Myocyte (in vitro differentiated cells): ENCODE measurements around the gene GDF15. TPM values are rescaled to one million over a fixed set of nuclear protein-coding genes. Genes with fewer than 3 reads are reported as not detected.
"Not testable (repeated sequence)": the region's sequence is repeated elsewhere in the genome, so short reads cannot be mapped to it uniquely, and the experiment has no call there.

ENCODE experiments used
- DNase-seq: peaks from one replicate; pipeline ENCODE4 v3.0.0-alpha.2; 2012; ENCODE audit warnings: low read depth
- total RNA-seq: library from RNA; depleted of rRNA; stranded (reverse); fragments of >200 nt; gene quantifications from 2 replicates; pipeline ENCODE4 v1.2.3, GENCODE V29; 2014

GDF15 gene
- total RNA-seq, 1 donor from 2014 or later: 116 TPM

DNA sequence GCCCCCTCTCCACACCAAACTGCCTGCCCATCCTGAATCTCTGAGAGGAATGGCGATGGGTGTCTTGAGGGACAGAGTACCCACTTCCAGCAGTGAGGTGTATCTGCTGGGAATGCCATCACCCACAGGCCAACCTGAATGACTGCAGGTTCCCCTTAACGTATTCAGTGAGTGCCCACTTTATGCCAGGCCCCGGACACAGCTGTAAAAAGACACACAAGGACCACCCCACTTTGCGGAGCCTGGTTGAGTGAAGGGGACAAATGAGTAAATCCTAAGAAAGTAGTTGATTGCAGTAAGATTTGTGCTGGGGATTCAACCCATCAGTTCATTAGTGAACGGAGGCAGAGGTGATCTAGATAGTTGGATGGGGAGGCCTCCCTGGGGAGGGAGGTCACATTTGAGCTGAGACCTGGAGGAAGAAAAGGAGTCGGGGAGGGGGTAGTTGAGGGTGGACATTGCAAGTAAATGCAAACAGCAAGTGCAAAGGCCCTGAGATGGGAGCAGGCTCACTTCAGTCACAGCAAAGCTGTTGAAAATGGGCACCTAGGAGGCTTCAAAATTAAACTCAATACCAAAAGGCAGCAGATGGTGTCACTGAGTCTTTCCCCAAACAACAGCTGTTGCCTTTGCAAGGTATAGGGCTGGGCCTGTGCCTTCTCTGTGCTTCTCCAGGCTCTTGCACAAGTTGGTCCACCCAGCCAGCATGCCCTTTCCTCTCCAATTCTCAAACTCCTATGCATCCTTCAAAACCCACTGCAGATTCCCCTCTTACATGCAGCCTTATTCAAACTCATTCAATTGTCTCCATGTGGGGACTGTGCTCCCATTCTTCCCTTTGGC, 4.3 kb downstream of the GDF15 start:
- DNase-seq: no peak

DNA sequence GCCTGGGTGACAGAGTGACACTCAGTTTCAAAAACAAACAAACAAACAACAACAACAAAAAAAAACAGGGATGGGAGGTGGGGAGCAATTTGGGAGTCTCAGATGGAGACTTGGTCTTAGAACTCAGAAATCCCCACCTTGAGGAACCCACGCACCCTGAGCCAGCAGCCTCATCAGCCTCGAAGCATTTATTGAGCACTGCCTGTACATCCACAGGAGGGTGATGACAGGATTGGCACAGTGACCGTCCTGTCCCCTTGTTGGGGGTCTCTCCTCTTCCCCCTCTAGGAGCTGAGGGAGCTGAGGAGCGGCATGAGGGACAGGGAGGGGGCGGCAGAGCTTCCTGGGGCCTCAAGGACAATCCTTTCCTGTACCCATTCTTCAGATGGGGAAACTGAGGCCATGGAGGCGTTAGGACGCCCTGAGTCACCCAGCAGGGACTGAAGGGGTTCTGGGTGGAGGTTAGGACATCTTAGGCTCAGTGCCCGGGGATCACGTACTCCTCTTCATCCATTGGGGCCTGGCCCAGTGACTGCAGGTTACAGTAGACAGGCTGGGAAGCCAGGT, 5.6 kb downstream of the GDF15 start:
- no peak for DNase-seq

DNA sequence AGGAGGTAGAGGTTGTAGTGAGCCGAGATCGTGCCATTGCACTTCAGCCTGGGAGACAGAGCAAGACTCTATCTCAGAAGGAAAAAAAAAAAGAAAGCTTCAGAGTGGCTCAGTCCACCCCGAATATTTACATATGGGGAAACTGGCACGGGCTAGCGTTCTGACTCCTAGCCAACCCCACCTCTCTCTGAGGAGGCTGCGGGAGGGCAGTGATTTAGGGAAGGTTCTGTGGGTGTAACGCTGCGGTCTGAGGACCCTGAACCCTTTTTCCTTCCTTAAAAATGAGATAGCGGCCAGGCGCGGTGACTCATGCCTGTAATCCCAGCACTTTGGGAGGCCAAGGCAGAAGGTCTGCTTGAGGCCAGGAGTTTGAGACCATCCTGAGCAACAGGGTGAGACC, 6.5 kb downstream of the GDF15 start:
- DNase-seq: no peak

DNA sequence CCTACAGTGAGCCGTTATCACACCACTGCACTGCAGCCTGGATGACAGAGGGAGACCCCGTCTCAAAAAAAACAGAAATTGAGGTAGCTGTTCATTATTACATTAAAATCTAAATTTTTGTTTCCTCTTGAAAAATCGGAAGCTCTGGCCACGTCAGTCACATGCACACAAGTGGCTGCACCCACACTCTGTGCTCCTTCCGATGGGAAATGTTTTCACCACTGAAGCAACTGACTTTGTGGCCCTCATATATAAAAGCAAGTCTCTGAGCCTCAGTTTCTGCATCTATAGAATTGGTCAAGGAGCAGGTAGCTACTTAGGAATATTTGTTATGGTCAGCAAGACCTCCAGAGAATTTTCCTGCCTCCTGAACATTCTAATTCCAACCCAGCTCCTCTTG, 7.0 kb downstream of the GDF15 start:
- no peak for DNase-seq

DNA sequence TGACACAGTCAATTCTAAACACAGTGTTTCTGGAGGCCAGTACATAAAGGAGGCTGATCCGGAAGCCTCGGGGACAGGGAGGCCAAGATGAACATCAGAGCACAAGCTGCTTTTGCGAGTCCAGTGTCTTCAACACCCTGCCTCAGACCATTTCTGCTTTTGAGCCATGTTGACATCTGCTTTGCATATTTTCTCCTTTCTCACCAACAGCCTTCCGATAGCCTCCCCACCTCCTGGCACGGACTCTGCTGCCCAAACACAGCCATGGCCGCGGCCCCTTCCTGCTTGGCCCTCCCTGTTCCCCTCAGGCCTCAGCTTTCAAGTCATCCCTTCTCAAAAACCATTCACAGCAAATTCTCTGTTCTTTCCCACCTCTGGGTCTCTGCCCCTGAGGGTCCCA, 7.9 kb downstream of the GDF15 start:
- DNase-seq: no peak

DNA sequence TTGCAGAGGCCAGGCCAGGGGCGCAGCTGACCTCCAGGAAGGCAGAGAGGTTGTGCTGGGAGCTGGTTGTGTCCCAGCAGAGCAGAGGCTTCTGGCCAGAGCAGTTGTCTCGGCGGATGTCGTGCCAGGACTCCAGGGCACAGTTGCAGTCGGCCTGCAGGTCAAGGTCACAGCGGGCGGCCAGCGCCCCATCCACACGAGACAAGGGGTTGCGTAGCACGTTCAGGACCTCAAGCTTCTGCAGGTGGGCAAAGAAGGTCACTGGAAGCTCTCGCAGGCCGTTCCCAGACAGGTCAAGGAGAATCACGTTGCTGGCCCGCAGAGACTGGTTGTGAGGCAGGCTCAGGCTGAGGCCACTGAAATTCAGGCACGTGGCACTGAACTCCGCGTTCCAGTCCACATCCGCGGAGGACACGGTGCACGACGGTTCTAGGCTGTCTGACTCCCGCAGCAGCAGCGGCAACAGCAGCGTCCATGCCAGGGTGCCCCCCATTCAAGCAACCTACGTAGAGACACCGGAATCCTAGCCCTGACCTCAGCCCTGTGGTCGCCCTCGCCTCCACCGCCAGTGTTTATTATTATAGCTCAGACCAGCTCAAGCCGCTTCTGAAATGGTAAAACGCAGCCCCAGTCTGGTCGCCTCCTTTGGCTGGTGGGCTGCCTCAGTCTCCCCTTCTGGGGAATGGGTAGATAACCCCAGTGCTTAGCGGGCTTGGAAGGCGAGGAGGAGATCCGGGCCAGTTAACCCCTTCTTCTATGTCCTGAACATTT, 10.7 kb downstream of the GDF15 start:
- no peak for DNase-seq

DNA sequence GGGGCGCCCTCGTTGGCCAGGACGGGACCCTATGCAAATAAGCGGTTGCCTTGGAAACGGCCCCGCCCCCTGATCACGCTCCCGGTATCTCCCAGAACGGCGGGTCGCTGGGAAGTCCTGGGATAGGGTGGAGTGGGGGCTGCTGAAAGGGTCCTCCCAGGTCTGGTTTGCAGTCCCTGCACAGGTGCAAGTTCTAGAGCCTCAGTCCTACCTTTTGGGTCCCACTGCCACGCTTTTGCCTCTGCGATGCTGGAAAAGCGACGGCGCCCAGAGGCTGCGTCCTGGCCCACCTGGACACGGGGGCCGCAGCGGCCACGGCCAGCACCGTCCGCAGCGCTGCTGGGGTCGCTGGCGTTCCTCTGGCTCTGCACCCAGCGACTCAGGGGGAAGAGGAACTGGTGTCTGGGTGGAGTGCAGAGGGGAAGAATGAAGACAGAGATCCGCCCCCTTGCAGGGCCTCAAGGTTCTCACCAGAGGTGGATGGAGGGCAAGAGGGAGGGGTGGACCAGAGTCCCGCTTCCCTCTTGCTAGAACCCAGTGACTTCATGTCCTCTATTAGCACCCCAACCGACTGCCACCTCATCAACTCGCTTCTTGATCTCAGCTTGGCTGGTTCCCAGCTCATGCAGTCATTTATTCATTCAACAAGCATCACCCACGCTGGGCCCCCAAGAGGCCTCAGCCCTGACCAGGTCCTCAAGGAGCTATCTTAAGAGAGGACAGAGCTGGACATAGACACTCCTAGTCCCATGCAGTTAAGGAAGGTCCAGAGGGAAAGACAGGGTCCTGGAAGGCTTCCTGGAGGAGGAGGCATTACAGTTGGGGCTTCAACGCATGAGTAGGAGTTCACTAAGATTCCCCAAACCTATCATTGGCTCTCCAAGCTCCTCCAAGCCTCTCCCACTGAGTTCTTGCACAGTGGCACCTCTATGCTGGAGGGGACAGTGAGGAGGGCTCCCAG, 11.6 kb downstream of the GDF15 start, which contains the start of gene LRRC25:
Gene LRRC25, minus strand, starts transcription at position 381 of the 961 bp plus-strand sequence. CDS start 659 bp downstream, outside the sequence.
- no peak for DNase-seq

DNA sequence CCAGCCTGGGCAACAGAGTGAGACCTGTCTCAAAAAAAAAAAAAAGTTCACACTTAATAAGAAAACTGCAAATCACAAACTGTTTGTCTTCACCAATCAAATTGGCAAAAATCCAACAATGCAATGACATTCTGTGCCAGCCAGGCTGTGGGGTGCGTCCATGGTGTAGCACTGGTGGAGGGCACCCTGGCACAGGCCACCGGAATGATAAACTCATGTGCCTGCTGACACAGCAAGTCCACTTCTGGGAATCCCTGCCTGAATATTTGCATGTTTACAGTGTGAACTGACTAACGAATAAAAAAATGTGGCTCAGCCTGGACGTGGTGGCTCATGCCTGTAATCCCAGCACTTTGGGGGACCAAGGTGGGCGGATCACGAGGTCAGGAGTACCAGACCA, 13.1 kb downstream of the GDF15 start:
- DNase-seq: no peak

DNA sequence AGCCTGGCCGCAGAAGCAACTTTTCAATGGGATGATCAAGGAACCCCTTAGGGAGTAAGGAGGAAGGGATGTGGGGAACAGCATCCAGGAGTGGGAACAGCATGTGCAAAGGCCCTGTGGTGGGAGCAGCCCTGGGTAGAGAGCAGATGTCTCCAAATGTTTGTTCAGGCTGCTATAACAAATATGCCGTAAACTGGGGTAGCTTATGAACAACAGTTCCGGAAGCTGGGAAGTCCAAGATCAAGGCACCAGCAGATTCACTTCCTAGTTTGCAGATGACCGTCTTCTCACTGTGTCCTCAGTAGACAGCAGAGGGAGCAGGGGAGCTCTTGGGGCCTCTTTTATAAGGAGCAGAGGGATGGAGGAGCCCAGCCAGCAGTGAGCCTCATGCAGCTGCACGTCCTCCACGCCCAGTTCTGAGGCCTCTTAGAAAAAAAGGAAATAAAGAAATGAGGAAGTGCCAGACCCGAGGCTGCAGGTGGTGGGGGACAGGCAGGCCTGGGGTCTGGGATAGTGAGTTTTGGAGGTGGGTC, 15.7 kb downstream of the GDF15 start:
- DNase-seq: peak; percentile 53

DNA sequence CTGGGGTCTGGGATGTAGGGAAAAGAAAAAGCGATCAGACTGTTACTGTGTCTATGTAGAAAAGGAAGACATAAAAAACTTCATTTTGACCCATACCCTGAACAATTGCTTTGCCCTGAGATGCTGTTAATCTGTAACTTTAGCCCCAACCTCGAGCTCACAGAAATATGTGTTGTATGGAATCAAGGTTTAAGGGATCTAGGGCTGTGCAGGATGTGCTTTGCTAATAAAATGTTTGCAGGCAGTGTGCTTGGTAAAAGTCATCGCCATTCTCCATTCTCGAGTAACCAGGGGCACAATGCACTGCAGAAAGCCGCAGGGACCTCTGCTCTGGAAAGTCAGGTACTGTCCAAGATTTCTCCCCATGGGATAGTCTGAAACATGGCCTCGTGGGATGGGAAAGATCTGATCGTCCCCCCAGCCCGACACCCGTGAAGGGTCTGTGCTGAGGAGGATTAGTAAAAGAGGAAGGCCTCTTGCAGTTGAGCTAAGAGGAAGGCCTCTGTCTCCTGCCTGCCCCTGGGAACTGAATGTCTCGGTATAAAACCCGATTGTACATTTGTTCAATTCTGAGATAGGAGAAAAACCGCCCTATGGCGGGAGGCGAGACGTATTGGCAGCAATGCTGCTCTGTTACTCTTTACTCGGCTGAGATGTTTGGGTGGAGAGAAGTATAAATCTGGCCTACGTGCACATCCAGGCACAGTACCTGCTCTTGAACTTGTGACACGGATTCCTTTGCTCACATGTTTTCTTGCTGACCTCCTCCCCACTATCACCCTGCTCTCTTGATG, 16.7 kb downstream of the GDF15 start:
- DNase-seq: not testable (repeated sequence)

DNA sequence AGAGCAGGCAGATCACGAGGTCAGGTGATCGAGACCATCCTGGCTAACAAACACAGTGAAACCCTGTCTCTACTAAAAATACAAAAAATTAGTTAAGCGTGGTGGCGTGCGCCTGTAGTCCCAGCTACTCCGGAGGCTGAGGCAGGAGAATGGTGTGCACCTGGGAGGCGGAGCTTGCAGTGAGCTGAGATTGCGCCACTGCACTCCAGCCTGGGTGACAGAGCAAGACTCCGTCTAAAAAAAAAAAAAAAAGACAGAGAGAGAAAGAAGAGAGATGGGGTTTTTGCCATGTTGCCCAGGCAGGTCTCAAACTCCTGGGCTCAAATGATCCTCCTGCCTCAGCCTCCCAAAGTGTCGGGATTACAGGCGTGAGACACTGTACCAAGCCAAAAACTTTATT, 19.8 kb downstream of the GDF15 start:
- not testable (repeated sequence) for DNase-seq

DNA sequence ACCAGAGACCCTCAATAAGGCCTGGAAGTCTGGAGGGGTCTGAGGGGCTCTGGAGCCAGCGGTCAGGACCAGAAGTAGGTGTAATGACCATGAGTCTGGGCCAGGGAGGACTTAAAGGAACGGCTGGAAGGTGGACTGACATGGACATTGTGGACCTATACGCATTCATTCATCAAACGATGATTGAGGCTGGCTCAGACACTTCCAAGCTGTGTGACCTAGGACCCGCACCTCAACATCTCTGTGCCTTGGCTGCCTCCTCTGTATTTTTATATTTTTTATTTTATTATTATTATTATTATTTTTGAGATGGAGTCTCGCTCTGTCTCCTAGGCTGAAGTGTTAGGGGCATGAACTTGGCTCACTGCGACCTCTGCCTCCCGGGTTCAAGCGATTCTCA, 20.8 kb downstream of the GDF15 start:
- no peak for DNase-seq

DNA sequence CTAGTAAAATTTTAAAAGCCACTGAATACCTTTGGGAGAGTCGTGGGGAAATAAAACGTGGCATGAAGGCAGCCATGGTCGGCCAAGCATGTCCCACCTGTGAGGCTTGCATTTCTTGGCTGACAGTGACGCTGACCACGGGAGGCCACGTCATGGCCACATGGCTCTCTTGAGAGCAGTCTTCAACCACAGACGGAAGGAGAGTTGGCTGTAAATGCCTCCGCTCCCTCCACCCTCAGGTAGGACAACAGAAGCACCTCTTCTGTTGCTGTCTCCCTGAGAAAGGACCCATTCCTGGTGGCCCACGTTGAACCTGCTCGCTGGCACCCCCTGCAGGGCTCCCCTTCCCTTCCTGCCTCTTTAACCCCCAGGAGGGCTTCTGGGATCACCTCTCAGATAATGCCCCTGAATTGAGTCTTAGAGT, 22.1 kb downstream of the GDF15 start:
- peak; percentile 44 for DNase-seq

DNA sequence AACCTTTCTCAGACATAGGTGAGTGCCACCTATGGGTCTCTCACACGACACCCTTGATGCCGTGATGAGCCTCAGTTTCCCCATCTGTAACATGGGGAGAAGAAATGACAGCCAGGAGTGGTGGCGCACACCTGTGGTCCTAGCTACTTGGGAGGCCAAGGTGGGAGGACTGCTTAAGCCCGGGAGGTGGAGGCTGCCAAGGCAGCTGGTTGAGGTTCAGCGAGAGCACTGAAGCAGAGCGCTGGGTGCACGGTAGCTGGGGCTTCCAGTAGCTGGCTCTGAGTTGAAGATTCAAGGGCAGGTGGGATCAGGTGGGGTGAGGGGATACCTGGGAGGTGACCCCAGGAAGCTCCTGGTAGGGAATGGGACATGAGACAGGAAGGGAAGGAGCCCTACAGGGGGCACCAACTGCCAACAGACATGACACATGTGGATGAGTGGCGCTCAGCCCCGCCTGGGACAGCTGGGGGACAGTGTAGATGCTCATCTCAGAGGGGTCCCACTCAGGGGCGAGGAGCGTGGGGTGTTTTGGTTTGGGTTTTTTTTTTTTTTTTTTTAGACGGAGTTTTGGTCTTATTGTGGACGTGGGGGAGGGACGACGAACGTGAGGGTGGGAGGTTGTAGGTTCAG, 26.8 kb downstream of the GDF15 start:
- DNase-seq: no peak

DNA sequence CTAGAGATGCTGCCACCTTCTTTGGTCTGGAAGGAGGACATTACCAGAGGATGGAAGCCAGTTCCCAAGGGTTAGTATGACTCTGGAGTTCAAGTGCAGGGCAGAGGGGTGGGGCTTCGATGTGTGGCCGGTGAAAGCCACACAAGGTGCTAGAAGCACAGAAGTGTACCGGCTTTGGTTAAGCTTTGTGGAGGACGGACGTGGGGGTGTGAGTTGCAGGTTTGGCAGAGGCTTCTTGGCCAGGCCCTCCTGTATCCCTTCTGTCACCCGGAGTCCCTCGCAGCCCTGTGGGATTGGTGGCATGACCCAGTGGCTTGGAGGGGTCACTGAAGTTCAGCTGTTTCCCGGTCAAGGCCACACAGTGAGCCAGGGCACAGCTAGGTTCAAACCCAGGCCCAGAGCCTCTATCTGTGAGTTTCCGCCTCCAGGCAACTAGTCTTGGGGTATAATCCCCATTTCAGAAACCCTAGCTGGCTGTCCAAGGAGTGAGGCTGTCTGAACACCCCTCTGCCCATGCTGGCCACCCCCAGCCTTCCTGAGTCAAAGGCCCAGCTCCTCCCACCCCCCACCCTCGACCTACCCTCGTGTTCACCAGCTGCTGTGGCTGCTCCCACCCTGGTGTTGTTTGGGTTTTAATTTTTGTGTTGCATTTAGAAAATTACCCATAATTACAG, 28.7 kb downstream of the GDF15 start:
- DNase-seq: peak; percentile 57

DNA sequence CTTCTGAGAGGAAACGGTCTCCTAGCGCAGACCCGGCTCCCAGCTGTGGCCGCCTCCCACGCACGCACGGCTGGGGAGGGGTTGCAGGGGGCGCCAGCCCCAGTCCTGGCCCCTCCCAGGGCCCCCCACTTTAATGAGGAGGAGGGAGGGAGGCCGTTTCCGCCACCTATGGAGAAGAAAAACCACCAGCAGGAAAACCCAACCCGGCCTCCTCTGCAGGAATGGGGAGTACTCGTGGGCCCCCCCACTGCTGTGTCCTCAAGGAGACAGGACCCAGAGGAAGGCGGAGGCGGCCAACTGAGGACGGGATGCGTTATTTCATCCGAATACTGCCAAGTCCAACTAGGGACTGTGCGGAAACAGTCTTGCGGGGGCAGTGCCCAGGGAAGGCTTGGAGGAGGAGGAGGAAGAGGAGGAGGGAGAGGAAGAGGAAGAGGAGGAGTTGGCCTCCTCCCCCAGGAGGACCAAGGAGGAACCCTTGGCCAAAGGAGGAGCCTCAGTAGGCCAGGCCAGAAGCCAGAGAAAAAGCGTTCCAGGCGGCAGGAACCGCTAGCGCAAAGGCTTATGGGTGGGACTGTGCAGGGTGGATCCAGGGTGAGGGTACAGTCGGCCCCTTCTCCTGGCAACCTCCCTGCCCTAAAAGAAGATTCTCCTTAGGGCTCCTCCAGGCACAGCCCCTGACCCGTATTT, 29.4 kb downstream of the GDF15 start:
- no peak for DNase-seq

DNA sequence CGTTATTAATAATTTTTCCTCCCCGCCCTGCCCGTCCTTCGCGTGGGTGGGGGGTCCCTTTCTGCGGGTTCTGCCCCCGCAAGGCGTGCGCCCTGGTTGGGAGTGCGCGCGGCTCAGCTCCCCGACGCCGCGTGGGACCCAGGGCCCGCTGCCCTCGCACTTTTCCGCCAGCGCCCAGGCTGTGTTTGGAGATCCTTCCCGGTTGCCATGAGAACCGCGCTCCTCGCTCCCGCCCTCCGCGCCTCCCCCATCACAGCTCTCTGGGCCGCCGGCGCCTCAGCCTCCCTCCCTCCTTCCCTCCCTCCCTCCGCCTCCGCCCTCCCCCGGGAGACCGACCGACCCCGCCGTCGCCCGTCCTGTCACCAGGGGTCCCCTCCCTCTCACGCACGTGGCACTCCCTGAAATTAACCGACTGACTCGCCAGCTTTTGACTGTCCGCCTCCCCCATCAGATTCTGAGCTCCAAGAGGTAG, 30.9 kb downstream of the GDF15 start:
- DNase-seq: peak; percentile 71
